ENCODE measurements around the gene TJAP1. TPM values are rescaled to one million over a fixed set of nuclear protein-coding genes. Genes with fewer than 3 reads are reported as not detected.
A peak's percentile ranks its signal among the peaks of the same experiment; 100 is the strongest.

TJAP1 gene
- total RNA-seq, 1 experiment from 2014 or later, result 12.4 TPM

- in situ Hi-C loops (cut with HindIII; ENCODE audit: low pct_unique_long_range_greater_than_20kb, low sequenced_read_pairs), result no loop called here
- DNase-seq (ENCODE audit: low read depth, low spot score), result no peak
Measured at GRCh38 chr6:43468240-43468639, 9.1 kb upstream of the TJAP1 start.

DNA sequence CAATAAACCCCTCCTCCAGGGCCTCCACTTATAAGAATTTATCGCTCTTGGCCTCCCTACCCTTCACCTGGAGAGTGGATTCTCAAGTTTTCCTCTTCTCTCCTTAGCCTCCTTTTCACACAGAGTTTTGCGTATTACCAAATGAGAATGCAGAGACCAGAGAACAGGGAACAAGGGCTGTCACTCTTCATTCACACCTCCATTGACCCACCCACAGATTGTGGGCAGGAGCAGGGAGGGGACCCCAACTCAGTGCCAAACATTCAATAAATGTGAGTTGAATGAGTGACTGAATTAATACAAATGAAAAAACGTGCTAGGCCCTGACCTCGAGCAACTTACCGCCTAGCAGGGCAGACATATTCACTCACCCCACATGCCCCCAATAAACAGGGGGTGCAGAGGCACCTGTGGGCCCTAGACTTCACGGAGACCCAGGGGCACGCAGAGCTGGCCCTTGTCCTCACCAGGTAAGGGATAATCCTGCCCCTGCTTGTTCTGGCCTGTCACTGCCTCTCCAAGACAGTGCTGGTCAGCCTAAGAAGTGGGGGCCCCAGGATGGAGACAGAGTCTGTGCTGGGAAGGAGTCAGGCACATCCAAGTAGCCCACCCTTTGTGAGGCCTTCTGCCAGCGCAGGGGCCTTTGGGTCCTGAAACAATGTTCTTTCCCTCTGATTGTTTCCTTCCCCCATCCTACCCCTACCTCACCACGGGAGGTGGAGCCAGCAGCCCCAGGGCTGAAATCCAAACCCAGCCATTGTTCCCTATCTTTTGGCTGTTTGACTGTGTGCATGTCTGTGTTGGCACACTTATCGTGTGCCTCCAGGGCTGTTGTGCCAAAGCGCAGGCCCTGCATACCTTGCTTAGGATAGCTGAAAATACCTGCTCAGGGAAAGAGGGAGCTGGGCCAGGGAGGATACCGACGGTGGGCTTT, 8.4 kb upstream of the TJAP1 start:
- in situ Hi-C loops (cut with HindIII; ENCODE audit: low pct_unique_long_range_greater_than_20kb, low sequenced_read_pairs), result no loop called here
- DNase-seq (ENCODE audit: low read depth, low spot score), result no peak

DNA sequence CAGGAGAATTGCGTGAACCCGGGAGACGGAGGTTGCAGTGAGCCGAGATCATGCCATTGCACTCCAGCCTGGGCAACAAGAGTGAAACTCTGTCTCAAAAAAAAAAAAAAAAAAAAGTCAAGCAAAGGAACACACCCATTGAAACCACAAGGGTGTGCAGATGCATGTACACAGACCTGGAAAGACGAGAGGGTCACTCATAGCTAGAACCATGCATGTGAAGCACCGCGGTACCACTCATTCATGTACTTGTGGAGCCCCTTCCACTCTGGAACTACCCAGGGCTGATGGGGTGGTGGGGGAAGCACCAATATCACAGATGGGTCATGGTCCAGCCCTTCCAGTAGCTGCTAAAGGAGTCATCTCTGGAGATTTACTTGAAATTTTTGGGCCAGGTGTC, 7.4 kb upstream of the TJAP1 start:
- no peak for DNase-seq (ENCODE audit: low read depth, low spot score)
- in situ Hi-C loops (cut with HindIII; ENCODE audit: low pct_unique_long_range_greater_than_20kb, low sequenced_read_pairs), result no loop called here

DNA sequence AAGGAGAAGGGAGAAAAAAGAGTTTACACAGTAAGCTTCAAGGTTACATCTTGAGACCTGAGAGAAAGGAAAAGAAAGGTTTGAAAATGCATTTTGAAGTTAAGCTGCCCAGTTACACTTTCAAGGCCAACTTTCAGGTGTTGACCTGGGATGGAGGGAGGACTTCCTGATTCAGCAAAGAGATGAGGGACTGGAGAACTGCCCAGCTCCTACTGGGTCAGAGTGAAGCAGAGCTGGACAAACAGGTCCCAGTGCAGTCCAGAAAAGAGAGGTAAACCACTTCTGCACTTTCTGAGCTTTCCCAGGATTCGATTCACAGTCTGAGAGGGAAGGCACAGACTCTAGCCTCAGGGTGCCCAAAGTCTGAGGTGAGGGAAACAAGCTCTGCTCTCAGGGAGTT, 6.0 kb upstream of the TJAP1 start:
- in situ Hi-C loops (cut with HindIII; ENCODE audit: low pct_unique_long_range_greater_than_20kb, low sequenced_read_pairs), result no loop called here
- DNase-seq (ENCODE audit: low read depth, low spot score), result no peak

DNA sequence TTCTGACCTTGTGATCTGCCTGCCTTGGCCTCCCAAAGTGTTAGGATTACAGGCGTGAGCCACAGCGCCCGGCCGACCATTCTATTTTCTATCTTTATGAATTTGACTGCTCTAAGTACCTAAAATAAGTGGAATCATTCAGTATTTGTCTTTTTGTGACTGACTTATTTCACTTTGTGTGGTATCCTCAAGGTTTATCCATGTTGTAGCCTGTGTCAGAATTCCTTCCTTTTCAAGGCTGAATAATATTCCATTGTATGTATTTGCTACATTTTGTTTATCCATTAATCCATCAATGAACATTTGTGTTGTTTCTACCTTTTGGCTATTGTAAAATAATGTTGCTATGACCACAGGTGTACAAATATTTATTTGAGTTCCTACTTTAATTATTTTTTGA, 4.9 kb upstream of the TJAP1 start:
- in situ Hi-C loops (cut with HindIII; ENCODE audit: low pct_unique_long_range_greater_than_20kb, low sequenced_read_pairs), result no loop called here
- no peak for DNase-seq (ENCODE audit: low read depth, low spot score)

GRCh38 chr6:43475516-43475915, 1.9 kb upstream of the TJAP1 start:
- in situ Hi-C loops (cut with HindIII; ENCODE audit: low pct_unique_long_range_greater_than_20kb, low sequenced_read_pairs), result no loop called here

DNA sequence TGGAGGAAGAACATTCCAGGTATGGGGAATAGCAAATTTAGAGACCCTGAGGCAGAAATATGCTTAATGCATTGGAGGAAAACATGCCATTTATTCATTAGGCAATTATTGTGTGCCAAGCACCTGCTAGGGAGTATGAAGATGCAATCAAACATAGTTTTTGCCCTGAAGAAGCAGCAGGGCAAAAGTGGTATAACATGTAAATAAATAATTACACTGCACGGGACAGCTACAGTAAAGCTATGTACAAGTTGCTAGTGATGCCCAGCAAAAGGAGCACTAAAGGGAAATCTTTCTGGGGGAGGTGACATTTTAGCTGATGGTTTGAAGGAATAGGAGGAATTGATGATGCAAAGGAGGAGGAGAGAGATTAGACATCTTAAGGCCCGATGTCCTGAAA, 624 bp upstream of the TJAP1 start:
- DNase-seq (ENCODE audit: low read depth, low spot score), result no peak
- in situ Hi-C loops (cut with HindIII; ENCODE audit: low pct_unique_long_range_greater_than_20kb, low sequenced_read_pairs), result no loop called here

More at GRCh38 chr6:43475516-43475915, 1.9 kb upstream of the TJAP1 start:
- no peak for DNase-seq (ENCODE audit: low read depth, low spot score)

DNA sequence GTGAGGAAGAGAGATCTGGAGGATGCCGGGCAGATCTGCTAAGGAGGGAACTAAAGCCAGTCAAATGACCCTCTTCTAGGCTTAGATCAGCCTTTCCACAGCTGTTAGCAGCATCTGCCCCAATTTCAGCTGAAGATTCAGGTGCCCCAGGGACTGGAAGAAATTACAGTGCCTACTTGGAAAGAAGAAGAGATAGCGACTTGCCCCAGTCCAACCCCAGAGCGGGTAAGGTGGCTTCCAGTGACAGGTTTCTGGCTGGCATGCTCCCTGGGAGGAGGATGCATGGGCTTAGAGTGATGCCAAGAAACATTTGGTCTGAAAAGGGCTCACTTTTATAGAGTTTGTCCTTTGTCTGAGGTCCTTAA, 620 bp downstream of the TJAP1 start:
- in situ Hi-C loops (cut with HindIII; ENCODE audit: low pct_unique_long_range_greater_than_20kb, low sequenced_read_pairs), result no loop called here
- no peak for DNase-seq (ENCODE audit: low read depth, low spot score)

- in situ Hi-C loops (cut with HindIII; ENCODE audit: low pct_unique_long_range_greater_than_20kb, low sequenced_read_pairs), result no loop called here
- DNase-seq (ENCODE audit: low read depth, low spot score), result no peak
Measured at GRCh38 chr6:43481075-43481474, 3.7 kb downstream of the TJAP1 start.

DNA sequence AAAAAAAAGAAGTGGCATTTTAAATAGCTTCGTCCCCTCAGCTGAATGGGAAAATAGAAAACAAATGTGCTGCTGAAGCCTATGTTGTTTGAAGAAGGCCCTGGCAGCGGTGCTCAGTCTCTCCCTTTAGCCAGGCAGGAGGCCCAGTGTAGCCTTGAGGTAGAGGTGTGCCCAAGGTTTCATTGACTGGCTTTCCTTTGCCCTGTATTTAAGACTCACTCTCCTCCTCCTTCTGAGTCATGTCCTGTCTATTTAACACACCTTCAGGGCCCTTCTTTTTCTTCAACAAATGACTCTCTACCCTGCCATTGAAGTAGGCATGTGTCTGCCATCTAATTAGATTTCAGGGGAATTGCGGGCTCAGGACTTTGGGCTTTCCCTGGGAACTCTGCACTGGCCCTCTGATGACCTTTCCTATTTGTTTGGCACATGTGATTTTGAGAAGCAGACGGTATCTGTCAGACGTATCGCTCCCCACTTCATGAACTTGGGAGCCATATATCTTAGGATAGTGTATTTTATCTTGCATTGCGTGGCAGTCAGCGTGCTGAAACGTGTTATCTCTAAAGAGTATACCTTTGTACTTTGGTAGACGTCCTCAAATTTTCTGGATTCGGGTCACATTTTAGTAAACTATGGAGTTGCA, 4.3 kb downstream of the TJAP1 start:
- in situ Hi-C loops (cut with HindIII; ENCODE audit: low pct_unique_long_range_greater_than_20kb, low sequenced_read_pairs), result no loop called here
- DNase-seq (ENCODE audit: low read depth, low spot score), result no peak

DNA sequence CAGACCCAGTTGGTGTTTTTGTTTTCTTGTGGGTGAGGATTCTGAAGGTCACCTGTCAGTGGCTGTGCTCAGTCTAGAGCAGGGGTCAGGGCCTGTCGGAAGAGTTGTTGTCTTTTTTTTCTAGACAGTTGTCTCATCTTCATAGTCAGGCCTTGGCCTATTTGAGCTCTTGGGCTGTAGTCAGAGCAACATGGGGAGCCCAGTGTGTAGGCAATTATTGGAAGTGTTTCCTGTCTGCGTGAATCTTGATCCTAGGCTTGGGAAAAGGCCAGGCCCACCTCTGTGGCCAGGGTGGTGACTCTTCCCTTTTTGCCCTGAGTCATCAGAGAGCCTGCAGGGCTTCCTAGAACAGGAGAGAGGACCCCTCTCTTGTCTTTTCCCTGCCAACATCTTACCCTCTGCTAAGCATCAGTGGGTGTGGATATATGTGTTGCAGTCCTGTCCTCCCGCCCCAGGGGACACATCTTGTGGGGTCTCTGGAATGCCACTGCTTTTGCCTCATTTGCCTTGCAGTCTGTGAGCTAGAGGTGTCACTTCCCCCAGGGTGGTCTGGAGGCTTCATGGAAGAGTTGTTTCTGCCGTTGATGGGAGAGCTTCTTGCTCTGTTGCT, 11.4 kb downstream of the TJAP1 start:
- in situ Hi-C loops (cut with HindIII; ENCODE audit: low pct_unique_long_range_greater_than_20kb, low sequenced_read_pairs), result no loop called here
- no peak for DNase-seq (ENCODE audit: low read depth, low spot score)

- DNase-seq (ENCODE audit: low read depth, low spot score), result no peak
- in situ Hi-C loops (cut with HindIII; ENCODE audit: low pct_unique_long_range_greater_than_20kb, low sequenced_read_pairs), result no loop called here
Measured at GRCh38 chr6:43489277-43490072, 12.1 kb downstream of the TJAP1 start.

GRCh38 chr6:43490523-43490939, 13.2 kb downstream of the TJAP1 start:
- DNase-seq (ENCODE audit: low read depth, low spot score), result no peak
- in situ Hi-C loops (cut with HindIII; ENCODE audit: low pct_unique_long_range_greater_than_20kb, low sequenced_read_pairs), result no loop called here

DNA sequence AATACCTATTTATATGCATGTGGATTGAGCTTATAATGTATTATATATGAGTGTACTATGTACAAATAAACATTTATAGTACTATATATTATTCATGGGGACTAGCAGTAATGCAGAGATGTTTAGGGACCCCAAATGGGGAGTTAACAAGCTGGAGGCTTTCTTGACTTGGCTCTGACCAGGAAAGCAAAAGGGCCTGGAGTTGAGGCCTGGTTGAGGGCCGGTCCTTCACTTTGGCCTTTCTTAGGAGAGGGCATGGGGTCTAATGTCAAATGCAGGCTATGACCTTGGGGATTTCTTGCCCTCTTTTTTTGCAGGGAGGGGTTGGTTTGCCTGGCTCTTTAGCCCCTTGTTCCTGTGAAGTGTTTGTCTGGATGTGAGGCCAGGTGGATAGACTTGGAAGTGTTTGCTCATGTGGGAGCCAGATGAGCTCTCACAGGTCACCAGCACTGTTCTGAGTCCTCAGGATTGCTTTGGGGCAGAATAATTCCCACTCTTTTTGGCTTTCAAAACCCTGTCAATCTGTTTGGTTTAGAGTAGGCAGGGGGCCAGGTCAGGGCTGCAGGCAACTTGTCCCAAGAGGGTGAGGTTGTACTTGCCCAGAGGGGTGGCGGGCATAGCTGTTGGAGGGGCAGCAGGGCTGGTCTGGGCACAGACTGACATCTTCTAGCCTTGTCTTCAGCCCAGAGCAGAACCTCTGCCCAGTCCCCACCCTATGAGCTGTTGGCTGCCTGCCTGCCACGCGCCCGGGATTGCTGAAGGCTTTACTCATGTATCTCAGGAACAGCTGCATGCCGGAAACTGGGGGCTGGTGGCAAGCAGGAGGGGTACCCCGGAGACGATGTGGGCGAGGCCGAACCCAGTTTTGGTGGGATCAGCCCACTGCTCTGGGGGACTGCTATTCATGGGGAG, 14.6 kb downstream of the TJAP1 start:
- no peak for DNase-seq (ENCODE audit: low read depth, low spot score)
- in situ Hi-C loops (cut with HindIII; ENCODE audit: low pct_unique_long_range_greater_than_20kb, low sequenced_read_pairs), result no loop called here

DNA sequence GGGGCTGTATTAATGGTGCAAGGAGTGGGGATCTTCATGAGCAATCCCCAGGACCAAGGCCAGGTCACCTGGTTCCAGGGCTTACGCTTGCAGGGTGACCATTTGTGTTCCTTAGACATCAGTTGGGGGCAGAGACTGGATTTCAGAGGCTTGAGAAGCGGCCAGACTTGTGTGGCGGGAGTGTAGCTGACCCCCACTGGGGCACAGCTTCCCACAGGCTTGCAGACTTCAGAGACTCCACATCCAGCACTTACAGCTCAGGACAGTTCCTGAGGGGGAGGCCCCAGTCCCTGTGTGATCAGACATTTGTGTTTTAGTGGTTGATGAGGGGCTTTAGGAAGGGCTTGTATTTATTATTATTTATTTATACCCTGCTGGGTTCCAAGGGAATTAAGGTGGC, 15.3 kb downstream of the TJAP1 start:
- in situ Hi-C loops (cut with HindIII; ENCODE audit: low pct_unique_long_range_greater_than_20kb, low sequenced_read_pairs), result no loop called here
- DNase-seq (ENCODE audit: low read depth, low spot score), result no peak

DNA sequence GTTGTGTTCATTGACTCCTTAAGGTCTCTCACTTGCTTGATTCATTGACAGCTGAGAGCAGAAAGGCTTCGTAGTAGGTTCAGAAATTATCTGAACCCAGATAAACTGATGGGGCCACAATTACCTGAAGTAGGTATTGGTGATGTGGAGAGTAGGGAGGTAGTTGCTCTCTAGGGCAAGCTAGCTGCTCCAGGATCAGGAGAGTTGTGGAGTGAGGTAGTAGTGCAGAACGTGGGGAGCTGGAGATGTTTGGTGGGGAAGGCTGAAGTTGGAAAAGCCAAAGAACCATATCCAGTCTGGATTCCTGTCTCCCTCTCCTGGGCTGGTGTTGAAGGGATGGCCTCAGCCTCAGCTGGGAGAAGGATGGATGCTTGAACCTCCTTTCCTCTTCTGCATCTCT, 15.9 kb downstream of the TJAP1 start:
- no peak for DNase-seq (ENCODE audit: low read depth, low spot score)
- in situ Hi-C loops (cut with HindIII; ENCODE audit: low pct_unique_long_range_greater_than_20kb, low sequenced_read_pairs), result no loop called here

DNA sequence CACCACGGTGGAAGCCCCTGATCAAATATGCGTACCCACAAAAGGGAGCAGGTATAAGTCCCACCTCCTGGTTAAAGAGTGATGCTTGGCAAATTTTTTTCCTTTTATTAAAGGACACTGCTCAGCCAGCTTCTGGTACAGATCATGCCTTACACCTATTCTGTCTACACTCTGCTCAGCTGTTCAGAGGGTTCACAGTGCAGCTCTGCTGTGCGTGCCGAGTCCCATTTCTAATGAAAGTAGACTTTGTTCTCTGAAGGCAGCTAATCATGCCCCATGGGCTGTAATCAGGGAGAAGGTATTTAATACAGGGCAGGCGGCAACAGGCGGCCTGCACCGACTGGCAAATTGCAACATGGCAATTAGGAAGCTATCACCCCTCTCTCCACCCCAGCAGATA, 16.5 kb downstream of the TJAP1 start:
- in situ Hi-C loops (cut with HindIII; ENCODE audit: low pct_unique_long_range_greater_than_20kb, low sequenced_read_pairs), result no loop called here
- peak; percentile 34 for DNase-seq (ENCODE audit: low read depth, low spot score)

Measured in SK-MEL-5 (cell line).